Measurements from ENCODE around the gene PNPLA5. TPM values are rescaled to one million over a fixed set of nuclear protein-coding genes. Genes with fewer than 3 reads are reported as not detected.

PNPLA5 gene
- total and polyA plus RNA-seq, 2 of the 8 experiments (the other 6 are each of a cell fraction or from before 2014, with no cell fraction given) = 3.9 to 6.8 TPM

- Histone ChIP-seq H2AFZ (ENCODE audit: low read length) (no peak overlapping the region), H3K18ac (ENCODE audit: extremely low read depth, low read length) (no peak overlapping the region), H3K9me3 (ENCODE audit: insufficient read depth in 2 of 2, low read depth in 1 of 2, low read length in 1 of 2) (no peaks in the 10 kb centered on the region), H3K4me2 (ENCODE audit: insufficient read depth in 1 of 2, low read depth in 2 of 2, low read length in 2 of 2) (no peak overlapping the region), H3K4me1 (replicated peaks in 1 of 4; ENCODE audit: control insufficient read depth in 3 of 4, insufficient read depth in 4 of 4, low read length in 3 of 4) (peaks cover 0 to 16% (median 2%) of the 10 kb centered on the region in 4 experiments; a peak in 5 of 7 replicates), H3K23me2 (ENCODE audit: low read depth, low read length) (no peaks in the 10 kb centered on the region), H3K23ac (ENCODE audit: insufficient read length) (no peak overlapping the region), H2BK20ac (ENCODE audit: low read length) (no peak overlapping the region), H2BK5ac (ENCODE audit: low read depth, low read length) (peak overlapping the region; percentile 63; the same call in 1 of the 2 replicates), H3K79me2 (ENCODE audit: control insufficient read depth in 1 of 2, insufficient read depth in 2 of 2, low read length in 2 of 2) (peaks cover 0 to 63% of the 10 kb centered on the region in 2 experiments; a peak in 3 of 4 replicates), H3K27ac (ENCODE audit: low read depth, low read length) (no peak overlapping the region), H3K36me3 (ENCODE audit: control insufficient read depth in 2 of 4, insufficient read depth in 4 of 4, low read length in 3 of 4) (no peaks in the 10 kb centered on the region), H2BK12ac (ENCODE audit: low read depth, low read length) (no peak overlapping the region), H2AK5ac (ENCODE audit: low read depth, low read length) (no peak overlapping the region; the same call in 1 of the 2 replicates), H3K4ac (replicated peaks; ENCODE audit: insufficient read length, low read depth, low read length) (no peak overlapping the region), H4K20me1 (replicated peaks in 1 of 2; ENCODE audit: control insufficient read depth in 1 of 2, insufficient read depth in 2 of 2, low read length in 2 of 2) (peaks cover 13 to 26% of the 10 kb centered on the region in 2 experiments), H3K4me3 (ENCODE audit: extremely low read depth in 1 of 4, insufficient read depth in 2 of 4, low read depth in 3 of 4, low read length in 4 of 4) (no peak overlapping the region), H3K27me3 (replicated peaks in 1 of 4; ENCODE audit: control insufficient read depth in 3 of 4, extremely low read depth in 1 of 4, insufficient read depth in 3 of 4, low read length in 3 of 4) (no peaks in the 10 kb centered on the region), H3K14ac (ENCODE audit: insufficient read length) (no peak overlapping the region), H4K91ac (replicated peaks; ENCODE audit: insufficient read length, low read length) (no peak overlapping the region), H3K56ac (replicated peaks; ENCODE audit: insufficient read length, low read depth, low read length) (no peak overlapping the region), H4K8ac (ENCODE audit: extremely low read depth, insufficient read depth, low read length) (0 out of 2 replicates have a peak overlapping the region, but pooled peaks have one; percentile 1), H2BK15ac (ENCODE audit: low read length) (0 out of 2 replicates have a peak overlapping the region, but pooled peaks have one; percentile 53), H3K79me1 (ENCODE audit: low read depth, low read length) (peaks cover 41% of the 10 kb centered on the region), H2BK120ac (replicated peaks; ENCODE audit: low read depth, low read length) (no peak overlapping the region), H4K5ac (ENCODE audit: insufficient read length, low read depth, low read length) (no peak overlapping the region), H3K9ac (replicated peaks in 1 of 4; ENCODE audit: extremely low read depth in 1 of 4, low read depth in 3 of 4, low read length in 3 of 4) (no peak overlapping the region)
- POLR2A ChIA-PET (ENCODE audit: partially characterized antibody) = interaction anchor here (0.9 to 3.4 kb wide), 3 partner anchors 14 to 25 kb away, joined by 3 to 12 read pairs (median 3); no protein-coding TSS in a partner anchor
- FAIRE-seq (no peak), DNase-seq (ENCODE audit: low read depth in 1 of 2, low spot score in 2 of 2) (no peak)
- 91% methylated on average over 13 of the region's 14 CpGs; no CpG with 5 or more reads in 1 of the 2 experiments for WGBS, 2 experiments (ENCODE audit: extremely low coverage in 1 of 2, insufficient coverage in 1 of 2, insufficient read length in 1 of 2, insufficient replicate concordance in 2 of 2, low coverage in 1 of 2, low lambda C conversion rate in 2 of 2, missing lambda C conversion rate in 1 of 2)
- CTCF ChIA-PET (ENCODE audit: partially characterized antibody) = interaction anchor here (0.5 to 1.5 kb wide), 9 partner anchors 10 to 105 kb away, joined by 3 to 8 read pairs (median 4); no protein-coding TSS in a partner anchor
- TF ChIP-seq SP4 (IDR thresholded peaks at IDR 0.05; ENCODE audit: low read length) (no peak), POLR2AphosphoS5 (IDR thresholded peaks at IDR 0.05; ENCODE audit: low read depth, low read length) (no peak), CTBP2 (IDR thresholded peaks at IDR 0.05; ENCODE audit: borderline replicate concordance, insufficient read depth, insufficient read length, low read length) (no peak), KDM4A (IDR thresholded peaks at IDR 0.05; ENCODE audit: low read depth, low read length, severe bottlenecking) (no peak), JUN (IDR thresholded peaks at IDR 0.05; ENCODE audit: low read depth, low read length) (no peak), GTF2F1 (IDR thresholded peaks at IDR 0.05; ENCODE audit: borderline replicate concordance, low read depth, low read length) (no peak), ATF2 (IDR thresholded peaks at IDR 0.05; ENCODE audit: low read length) (no peak), BACH1 (IDR thresholded peaks at IDR 0.05; ENCODE audit: low read length) (no peak), SAP30 (IDR thresholded peaks at IDR 0.05; ENCODE audit: insufficient read depth, insufficient replicate concordance, low read length) (no peak)
Observed at GRCh38 chr22:43847376-43848289, 44.2 kb downstream of the PNPLA5 start.
